Esophagus (tissue), 2 donors: ENCODE results near the gene CCNT2. TPM values are rescaled to one million over a fixed set of nuclear protein-coding genes. Genes with fewer than 3 reads are reported as not detected.
"Not testable (repeated sequence)": the region's sequence is repeated elsewhere in the genome, so short reads cannot be mapped to it uniquely, and the experiment has no call there.

Source experiments
- H3K27ac ChIP-seq, 2 donors: one replicate each; pipeline ENCODE4 v1.5.1; 2013; ENCODE audit warnings: low read depth in 2 of 2, mild to moderate bottlenecking in 2 of 2, inconsistent platforms in 1 of 2, low read length in 1 of 2, moderate library complexity in 1 of 2
- H3K27me3 ChIP-seq, 2 donors: one replicate each; pipeline ENCODE4 v1.6.1; 2013; ENCODE audit warnings: low read length in 2 of 2, control low read depth in 1 of 2, mild to moderate bottlenecking in 1 of 2; ENCODE audit not compliant: insufficient read depth in 2 of 2, control insufficient read depth in 1 of 2
- H3K36me3 ChIP-seq, 2 donors: one replicate each; pipeline ENCODE4 v1.6.1; 2013; ENCODE audit warnings: low read length in 1 of 2; ENCODE audit not compliant: control insufficient read depth in 2 of 2, insufficient read depth in 2 of 2
- H3K4me1 ChIP-seq, 2 donors: one replicate each; pipeline ENCODE4 v1.6.1; 2013; ENCODE audit warnings: low read length in 1 of 2; ENCODE audit not compliant: control insufficient read depth in 2 of 2, insufficient read depth in 2 of 2
- H3K4me3 ChIP-seq, 2 donors: one replicate each; pipeline ENCODE4 v1.5.1; 2013; ENCODE audit warnings: low read length in 2 of 2, mild to moderate bottlenecking in 2 of 2, low read depth in 1 of 2, moderate library complexity in 1 of 2
- H3K9me3 ChIP-seq, 2 donors: one replicate each; pipeline ENCODE4 v1.6.1; 2013; ENCODE audit warnings: mild to moderate bottlenecking in 2 of 2, low read depth in 1 of 2, low read length in 1 of 2, moderate library complexity in 1 of 2; ENCODE audit not compliant: control insufficient read depth in 2 of 2, insufficient read depth in 1 of 2
- WGBS, 2 donors: extraction: QIAGEN DNeasy Blood & Tissue Kit; methylation state at CpG; one replicate each; pipeline ENCODE4 v1.1.7; 2013; 5-methylcytosine and 5-hydroxymethylcytosine counted together
- polyA plus RNA-seq, 2 donors: library from polyadenylated mRNA; stranded (reverse); fragments of 200-250 nt; gene quantifications; one replicate each; pipeline ENCODE4 v1.2.3, GENCODE V29; 2013
- donor health status: healthy with polysubstance abuse.
- donor health status: Bipolar disorder and iron deficiency.

Gene CCNT2
- polyA plus RNA-seq, 2 donors = 7.6 to 11.7 TPM

DNA sequence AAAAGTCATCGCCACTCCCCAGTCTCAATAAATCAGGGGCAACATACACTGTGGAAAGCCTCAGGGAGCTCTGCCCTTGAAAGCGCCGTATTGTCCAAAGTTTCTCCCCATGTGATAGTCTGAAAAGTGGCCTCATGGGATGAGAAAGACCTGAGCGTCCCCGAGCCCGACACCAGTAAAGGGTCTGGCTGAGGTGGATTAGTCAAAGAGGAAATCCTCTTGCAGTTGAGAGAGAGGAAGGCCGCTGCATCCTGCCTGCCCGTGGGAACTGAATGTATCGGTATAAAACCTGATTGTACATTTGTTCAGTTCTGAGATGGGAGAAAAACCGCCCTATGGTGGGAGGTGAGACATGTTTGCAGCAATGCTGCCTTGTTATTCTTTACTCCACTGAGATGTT is 48.5 kb downstream of the CCNT2 start:
- H3K27ac ChIP-seq, H3K9me3 ChIP-seq, H3K36me3 ChIP-seq, H3K4me1 ChIP-seq, H3K27me3 ChIP-seq, H3K4me3 ChIP-seq: not testable (repeated sequence)
- WGBS, 2 donors = 75 to 76% methylated on average over 10 of the region's 10 CpGs

DNA sequence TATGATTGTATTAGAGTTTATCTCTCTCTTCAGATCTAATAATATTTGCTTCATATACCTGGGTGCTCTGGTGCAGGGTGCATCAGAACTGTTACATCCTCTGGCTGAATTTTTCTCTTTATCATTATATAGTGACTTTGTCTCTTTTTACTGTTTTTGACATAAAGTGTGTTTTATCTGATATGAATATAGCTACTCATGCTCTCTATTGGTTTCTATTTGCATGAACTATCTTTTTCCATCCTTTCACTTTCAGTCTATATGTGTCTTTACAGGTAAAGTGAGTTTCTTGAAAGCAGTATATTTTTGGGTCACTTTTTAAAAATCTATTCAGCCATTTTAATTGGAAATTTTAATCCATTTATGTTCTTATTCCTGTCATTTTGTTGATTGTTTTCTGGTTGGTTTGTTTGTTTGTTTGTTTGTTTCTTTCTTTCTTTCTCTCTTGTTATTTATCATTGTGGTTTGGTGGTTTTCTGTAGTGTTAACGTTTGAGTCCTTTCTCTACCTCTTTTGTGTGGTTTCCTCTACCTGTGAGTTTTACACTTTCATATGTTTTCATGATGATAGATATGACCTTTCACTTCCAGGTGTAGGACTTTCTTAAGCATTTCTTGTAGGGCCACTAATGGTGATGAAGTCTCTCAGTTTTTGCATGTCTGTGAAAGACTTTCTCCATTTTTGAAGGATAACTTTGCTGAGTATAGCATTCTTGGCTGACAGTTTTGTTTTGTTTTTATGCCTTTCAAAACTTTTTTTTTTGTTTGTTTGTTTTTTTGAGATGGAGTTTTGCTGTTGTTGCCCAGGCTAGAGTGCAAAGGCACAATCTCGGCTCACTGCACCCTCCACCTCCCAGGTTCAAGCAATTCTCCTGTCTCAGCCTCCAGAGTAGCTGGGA is 54.9 kb downstream of the CCNT2 start:
- Histone ChIP-seq H3K9me3 (peaks cover 3 to 5% of the 10 kb centered on the region in 2 donors), H3K27me3 (no peaks in the 10 kb centered on the region), H3K27ac (no peak overlapping the region), H3K4me1 (no peaks in the 10 kb centered on the region), H3K36me3 (no peaks in the 10 kb centered on the region), H3K4me3 (no peak overlapping the region)
- 68 to 77% methylated on average over 2 of the region's 2 CpGs for WGBS, 2 donors

DNA sequence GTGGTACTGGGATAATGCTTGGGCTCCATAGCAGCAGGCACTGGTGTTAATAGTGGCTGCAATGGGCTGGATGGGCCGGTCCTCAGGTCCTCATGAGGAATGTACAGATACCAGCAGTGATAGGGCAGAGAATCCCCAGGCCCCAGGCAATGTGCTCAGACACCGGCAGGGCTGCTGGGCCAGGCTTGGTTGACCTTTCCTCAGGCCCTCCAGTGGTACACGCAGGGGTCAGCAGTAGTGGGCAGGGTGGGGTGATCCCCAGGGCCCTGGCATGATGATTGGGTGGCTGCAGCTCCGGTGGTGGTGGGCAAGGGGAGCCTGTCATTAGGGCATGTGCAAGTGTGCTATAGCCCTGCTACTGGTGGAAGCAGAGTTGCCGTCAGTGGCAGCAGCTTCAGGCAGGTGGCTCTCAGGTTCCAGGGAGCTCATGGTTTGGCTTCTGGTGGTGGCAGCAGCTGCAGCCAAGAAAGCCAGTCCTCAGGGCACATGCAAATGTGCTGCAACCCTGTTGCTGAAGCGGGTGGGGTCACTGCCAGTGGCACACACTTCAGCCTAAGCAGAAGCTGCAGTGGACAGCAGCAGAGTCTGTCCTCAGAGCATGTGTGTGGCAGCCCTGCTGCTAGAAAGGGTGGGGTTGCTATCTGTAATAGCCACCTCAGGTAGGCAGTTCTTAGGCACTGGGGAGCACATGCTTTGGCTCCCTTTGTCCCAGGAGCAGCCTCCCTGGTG is 56.8 kb downstream of the CCNT2 start:
- Histone ChIP-seq H3K9me3 (peaks cover 0 to 5% of the 10 kb centered on the region in 2 donors), H3K4me1 (no peaks in the 10 kb centered on the region), H3K27me3 (no peaks in the 10 kb centered on the region), H3K4me3 (no peak overlapping the region), H3K27ac (no peak overlapping the region), H3K36me3 (no peaks in the 10 kb centered on the region)
- WGBS, 2 donors = 89 to 97% methylated on average over 6 of the region's 6 CpGs

DNA sequence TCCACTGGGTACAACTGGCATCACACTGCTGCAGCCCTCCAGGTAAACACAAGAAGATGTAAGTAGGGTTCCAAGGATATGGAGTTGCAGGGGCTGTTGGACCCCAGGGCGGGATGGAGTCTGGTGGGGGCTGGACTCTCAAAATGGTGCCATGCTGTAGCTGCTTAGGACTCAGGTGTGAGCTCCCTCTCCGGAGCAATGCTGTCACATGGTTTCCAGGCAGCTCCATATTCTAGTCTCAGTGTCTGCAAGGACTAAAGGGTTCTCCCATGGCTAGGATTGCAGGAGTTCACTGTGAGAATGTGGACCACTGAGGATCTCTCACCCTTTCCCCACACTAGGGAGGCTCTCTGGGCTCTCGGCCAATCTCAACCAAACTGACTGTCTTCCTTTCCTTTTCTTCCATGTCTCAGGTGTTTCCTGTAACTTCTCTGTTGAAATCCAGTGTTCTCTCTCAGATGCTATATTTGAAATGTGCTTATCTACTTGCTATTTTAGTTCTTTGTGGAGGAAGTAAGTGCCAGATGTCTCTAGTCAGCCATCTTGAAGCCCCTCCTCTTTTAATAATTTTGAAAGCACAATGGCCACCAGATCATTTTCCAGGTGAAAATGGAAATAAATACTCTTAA is 57.6 kb downstream of the CCNT2 start:
- Histone ChIP-seq H3K27me3 (no peaks in the 10 kb centered on the region), H3K4me3 (no peak overlapping the region), H3K4me1 (no peaks in the 10 kb centered on the region), H3K36me3 (no peaks in the 10 kb centered on the region), H3K9me3 (peaks cover 0 to 5% of the 10 kb centered on the region in 2 donors), H3K27ac (no peak overlapping the region)
- WGBS, 2 donors = 70 to 71% methylated on average over 3 of the region's 3 CpGs

DNA sequence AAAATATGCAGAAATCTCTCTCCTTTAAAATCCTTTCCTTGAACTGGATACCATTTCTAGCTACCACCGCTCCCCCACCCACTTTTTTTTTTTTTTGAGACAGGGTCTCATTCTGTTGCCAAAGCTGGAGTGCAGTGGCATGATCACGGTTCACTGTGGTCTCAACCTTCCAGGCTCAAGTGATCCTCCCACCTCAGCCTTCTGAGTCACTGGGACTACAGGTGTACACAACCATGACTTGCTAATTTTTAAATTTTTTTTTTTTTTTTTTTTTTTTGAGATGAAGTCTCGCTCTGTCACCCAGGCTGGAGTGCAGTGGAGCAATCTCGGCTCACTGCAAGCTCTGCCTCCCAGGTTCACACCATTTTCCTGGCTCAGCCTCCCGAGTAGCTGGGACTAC is 58.5 kb downstream of the CCNT2 start:
- not testable (repeated sequence) for H3K36me3 ChIP-seq, H3K27ac ChIP-seq, H3K27me3 ChIP-seq, H3K9me3 ChIP-seq, H3K4me3 ChIP-seq, H3K4me1 ChIP-seq
- 87% methylated on average over 5 of the region's 5 CpGs for WGBS, 2 donors

DNA sequence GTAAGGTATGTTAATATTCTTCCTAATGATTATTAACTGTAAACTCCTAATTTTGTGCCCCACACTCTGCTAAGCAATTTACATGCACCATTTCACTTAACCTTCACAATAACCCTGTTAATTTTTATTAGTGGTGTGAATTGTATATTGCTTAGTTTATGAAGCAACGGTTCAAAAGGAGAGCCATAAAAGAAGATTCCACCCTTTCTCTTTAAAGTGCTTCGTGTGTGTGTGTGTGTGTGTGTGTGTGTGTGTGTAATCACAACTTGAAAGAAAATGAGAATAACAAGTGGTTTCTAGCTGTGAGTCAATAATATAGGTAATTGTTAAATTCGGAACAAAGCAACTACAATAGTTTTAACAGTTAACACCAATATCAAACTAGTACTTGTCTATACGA is 60.6 kb downstream of the CCNT2 start:
- Histone ChIP-seq H3K9me3 (peaks cover 0 to 5% of the 10 kb centered on the region in 2 donors), H3K27ac (no peak overlapping the region), H3K4me3 (no peak overlapping the region), H3K27me3 (no peaks in the 10 kb centered on the region), H3K36me3 (no peaks in the 10 kb centered on the region), H3K4me1 (no peaks in the 10 kb centered on the region)
- WGBS, 2 donors = 73 to 77% methylated on average over 4 of the region's 4 CpGs

DNA sequence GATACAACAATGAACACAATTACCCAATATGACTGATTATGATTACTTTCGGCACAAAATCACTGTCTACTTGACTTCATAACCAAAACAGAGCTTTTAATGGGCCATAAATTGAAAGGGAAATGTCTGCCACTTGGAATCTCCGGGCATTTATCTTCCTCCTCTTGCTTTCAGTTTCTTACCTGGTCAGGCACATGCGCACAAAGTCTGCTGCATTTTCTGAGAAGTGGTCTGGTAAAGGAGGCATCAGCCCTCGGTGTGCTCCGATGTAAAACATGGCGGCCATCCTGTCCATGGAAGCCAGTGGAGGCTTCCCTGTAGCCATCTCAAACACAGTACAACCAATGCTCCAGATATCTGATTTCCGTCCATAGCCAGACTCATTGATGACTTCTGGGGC is 62.0 kb downstream of the CCNT2 start:
- WGBS, 2 donors = 94 to 95% methylated on average over 7 of the region's 7 CpGs

DNA sequence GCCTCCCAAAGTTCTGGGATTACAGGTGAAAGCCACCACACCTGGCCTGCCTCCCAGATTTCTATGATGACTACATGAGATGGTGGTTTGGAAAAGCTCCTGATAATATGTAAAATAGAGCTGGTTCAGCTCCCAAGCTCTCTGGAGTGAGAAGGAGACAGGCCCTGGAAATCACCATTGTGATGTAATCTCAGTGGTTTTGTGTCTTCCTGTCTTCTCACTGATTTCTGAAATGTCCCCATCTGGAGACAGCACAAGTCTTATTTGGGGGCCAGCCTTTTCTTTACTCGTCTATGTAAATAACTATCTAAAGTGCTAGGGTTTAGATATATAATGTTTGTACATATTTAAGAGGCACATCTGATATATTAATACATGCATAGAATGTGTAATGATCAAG is 64.0 kb downstream of the CCNT2 start:
- WGBS, 2 donors = 79 to 80% methylated on average over 1 of the region's 1 CpG
- no peaks in the 10 kb centered on the region for H3K36me3 ChIP-seq
- no peak overlapping the region for H3K27ac ChIP-seq

More for the DNA sequence above, 62.0 kb downstream of the CCNT2 start:
- Histone ChIP-seq H3K9me3 (no peaks in the 10 kb centered on the region), H3K4me1 (no peaks in the 10 kb centered on the region), H3K27me3 (no peaks in the 10 kb centered on the region), H3K4me3 (no peak overlapping the region), H3K36me3 (no peaks in the 10 kb centered on the region), H3K27ac (no peak overlapping the region)

DNA sequence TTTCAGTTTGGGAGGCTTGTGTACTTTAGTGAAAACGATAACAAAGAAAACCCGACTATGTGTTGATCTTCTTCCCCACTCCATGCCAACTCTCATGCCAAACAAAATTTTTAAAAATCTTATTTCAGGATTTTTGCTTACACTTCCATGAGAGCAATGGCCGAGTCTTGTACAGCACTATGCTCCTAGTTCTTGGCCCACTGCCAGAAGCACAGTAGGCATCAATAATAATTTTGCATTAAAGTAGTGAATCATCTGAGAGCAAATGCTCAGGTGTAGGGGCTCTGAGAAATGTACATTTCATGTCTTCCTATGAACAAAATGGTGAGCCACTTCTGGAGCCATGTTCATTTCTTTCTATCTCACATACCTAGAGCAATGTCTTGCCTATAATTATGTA is 66.4 kb downstream of the CCNT2 start:
- Histone ChIP-seq H3K27me3 (no peaks in the 10 kb centered on the region), H3K36me3 (no peaks in the 10 kb centered on the region), H3K27ac (no peak overlapping the region), H3K9me3 (no peaks in the 10 kb centered on the region), H3K4me3 (no peak overlapping the region), H3K4me1 (no peaks in the 10 kb centered on the region)
- WGBS, 2 donors = 83 to 92% methylated on average over 3 of the region's 3 CpGs

More for the DNA sequence above, 64.0 kb downstream of the CCNT2 start:
- H3K9me3 ChIP-seq = no peaks in the 10 kb centered on the region
- H3K4me3 ChIP-seq = no peak overlapping the region
- H3K4me1 ChIP-seq = no peaks in the 10 kb centered on the region
- no peaks in the 10 kb centered on the region for H3K27me3 ChIP-seq
